Measurements from ENCODE around the gene GJD3.

GRCh38 chr17:40321524-40321929, 43.0 kb downstream of the GJD3 start:
- TF ChIP-seq CTCF (IDR thresholded peaks at IDR 0.05) = no peak
- TF ChIP-seq REST (IDR thresholded peaks at IDR 0.05; ENCODE audit: insufficient read depth in 1 of 2, low read depth in 2 of 2, low read length in 1 of 2) = no peak
- no peak for TF ChIP-seq POLR2AphosphoS5 (IDR thresholded peaks at IDR 0.05; ENCODE audit: low read depth, low read length)
- no peak for TF ChIP-seq SIN3A (IDR thresholded peaks at IDR 0.05; ENCODE audit: borderline replicate concordance, insufficient read depth, low read depth, low read length)
- no peak for TF ChIP-seq TCF7L2 (IDR thresholded peaks at IDR 0.05; ENCODE audit: low read depth, low read length)
